ENCODE results near the gene KRT6C.
"Not testable (repeated sequence)": the region's sequence is repeated elsewhere in the genome, so short reads cannot be mapped to it uniquely, and the experiment has no call there.

Gene KRT6C

DNA sequence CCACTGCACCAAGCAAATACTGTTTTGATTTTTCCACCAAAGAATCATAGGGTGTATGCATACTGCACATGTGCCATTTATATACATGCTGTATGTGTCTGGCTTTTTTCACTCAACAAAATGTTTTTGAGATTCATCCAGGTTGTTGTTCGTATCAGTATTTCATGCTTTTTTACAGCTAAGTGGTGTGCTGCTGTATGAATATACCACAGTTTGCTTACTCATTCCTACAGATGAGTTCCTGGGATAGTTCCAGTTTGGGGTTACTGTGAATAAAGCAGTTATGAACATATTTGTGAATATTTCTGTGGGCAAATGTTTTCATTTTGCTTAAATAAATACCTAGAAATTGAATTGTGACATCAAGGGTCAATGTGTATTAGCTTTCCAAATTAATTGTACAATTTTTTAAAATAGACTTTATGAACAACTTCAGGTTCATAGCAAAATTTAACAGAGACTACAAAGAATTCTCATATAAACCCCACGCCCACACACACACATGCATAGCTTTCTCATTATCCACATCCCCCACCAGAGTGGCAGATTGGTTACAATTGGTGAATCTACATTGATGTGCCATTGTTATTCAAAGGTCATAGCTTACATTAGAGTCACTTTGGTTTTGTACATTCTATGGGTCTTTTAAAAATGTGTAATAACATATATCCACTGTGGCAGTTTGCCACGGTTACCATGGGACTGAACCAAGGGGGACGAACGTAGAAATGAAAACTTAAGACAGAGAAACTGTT lies 26.4 kb upstream of the KRT6C start:
- no peak for FAIRE-seq

DNA sequence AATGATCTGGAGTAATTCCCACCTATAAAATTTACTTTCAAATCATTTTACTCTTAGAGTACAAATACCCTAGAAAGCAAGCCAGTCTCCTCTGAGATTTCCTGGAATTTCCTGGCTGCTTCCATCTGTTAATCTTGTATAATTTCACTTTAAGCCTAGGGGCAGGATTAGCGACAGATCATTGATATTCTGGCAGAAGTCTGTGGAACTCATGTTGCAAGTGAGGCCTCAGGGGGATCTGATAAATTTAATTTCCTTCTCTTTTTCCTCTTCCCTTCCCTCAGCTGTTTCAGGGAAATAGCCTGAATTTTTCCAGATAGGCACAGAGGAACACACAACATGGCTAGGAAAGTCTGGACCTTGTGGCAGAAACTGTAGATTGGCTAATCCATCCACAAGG lies 25.3 kb upstream of the KRT6C start:
- no peak for FAIRE-seq

DNA sequence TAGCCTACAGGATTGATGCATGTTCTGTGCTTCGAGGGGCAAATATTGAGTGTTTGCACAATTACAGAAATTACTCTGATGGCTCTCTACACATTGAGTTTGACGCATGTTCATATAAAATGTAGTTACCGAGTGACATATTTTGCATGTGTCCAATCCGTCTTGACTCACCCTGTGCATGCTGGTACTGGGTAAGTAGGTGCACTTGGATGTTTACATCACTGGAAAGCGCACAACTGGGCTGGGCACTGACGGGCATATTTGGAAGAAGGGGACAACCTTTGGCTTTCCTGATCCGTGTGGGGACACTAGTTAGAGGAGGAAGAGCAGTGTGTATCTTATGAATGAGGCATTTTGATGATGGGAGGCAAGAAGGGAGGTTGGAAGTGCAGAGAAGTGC lies 24.4 kb upstream of the KRT6C start:
- no peak for FAIRE-seq

DNA sequence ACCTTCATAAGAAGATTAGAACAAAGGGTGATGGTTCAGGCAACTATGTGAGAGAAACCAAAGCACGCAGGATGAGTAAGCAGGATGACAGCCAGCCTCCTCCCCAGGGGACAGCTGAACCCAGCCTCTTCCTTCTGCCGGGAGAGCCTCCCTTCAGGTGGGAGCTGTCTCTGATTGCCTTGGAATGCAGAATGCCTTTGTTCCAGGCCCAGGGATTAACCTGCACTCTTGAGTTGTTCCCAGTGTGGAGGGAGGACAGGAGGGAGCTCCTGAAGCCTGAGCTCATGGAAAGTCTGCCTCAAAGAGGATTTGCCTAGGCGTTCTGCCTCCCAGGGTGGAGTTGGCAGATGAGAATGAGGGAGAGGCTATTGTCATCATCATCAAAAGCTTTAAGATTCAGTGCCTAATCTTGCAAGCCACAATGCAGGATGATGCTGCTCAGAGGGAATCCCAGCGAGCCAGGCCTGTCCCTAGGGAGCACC lies 23.0 kb upstream of the KRT6C start:
- no peak for FAIRE-seq

DNA sequence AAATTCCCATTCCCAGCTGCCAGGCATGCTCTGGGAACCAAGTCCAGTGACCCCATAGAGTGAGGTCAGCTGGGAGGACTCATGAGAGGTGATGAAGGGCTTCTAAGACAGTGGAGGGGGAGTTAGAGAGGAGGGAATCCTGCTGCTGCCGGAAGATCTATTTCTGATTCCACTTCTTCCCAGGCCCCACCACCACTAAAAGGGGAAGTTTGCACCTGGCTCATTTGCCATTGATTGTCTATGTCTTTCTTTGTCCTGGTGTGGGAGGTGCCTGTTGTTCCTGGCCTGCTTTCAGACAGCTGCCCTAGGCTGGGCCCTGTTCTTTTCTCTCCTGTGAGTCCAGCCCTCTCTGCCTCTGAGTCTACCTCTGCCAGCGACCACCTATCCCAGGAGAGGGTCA lies 22.4 kb upstream of the KRT6C start:
- FAIRE-seq, result no peak

DNA sequence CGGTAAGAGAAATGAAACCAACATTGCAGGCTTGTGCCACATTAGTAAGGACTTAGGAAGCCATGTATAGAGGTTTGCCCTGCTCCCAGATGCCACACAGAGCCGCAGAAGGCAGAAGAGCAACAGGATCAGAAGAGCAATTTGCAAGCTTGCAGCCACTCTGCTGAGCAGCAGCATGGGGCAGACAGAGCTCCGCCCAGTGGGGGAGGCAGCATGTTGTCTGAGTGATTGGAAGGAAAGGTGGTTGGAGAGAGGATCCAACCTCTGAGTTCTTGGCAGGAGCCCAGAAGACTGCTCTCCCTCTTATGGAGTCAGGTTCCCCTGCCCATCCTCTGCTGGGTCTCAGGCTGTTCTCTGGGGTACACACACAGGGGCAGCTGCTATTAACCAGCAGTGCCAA lies 21.8 kb upstream of the KRT6C start:
- FAIRE-seq, result no peak

DNA sequence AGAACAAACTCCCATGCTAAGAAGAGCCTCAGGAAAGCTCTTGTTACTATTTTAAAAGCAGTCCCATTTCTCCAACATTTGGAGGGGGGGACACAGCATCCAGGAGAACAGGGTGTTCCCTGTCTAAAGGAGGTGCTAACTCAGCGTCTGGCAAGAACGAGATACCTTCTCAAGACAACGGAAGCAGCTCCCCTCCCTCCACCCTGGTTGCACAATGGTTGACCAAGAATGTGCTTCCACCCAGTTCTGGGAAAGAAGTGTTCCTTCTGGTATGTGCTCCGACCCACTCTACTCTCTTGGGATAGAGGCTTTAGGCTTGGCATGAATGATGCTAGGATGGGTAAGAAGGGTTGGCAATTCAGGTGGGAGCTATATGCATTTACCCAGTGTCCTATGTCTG lies 20.9 kb upstream of the KRT6C start:
- no peak for FAIRE-seq

DNA sequence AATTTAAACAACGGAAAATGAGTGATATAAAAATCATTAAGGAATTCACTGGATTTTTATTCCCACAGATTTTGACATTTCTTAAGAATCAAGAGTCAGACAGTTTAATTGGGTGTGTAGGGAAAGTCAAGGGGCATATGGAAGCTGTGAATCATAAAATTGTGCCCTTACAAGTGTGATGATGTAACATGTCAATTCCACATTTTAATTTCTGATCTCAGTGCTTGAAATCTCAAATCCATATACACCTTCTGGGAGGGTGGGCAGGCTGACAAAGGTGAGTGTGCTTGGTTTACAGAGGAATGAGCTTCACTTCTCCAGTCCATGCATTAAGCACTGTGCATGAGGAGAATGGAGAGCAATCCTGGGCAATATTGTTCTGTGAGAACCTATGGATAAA lies 20.5 kb upstream of the KRT6C start:
- FAIRE-seq, result no peak

DNA sequence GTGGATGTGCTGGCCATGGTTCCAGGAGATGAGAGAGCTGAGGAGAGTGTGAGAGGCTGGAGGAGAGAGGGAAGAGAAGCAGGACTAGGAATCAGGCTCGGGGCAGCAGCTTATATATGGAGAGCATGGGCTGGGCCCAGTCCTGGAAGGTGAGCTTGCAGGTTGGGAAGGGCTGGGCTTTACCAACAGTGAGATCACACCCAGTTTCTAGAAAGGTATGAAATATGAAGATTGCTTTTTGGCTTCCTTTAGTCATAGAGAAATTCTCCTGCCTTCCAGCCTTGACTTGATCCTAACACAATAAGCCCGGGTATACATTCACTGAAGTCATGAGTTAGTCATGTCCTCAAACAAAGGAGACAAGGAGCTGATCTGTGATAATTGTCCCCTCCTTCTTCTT lies 19.6 kb upstream of the KRT6C start, which contains the start of gene KRT6A:
Gene KRT6A (minus strand): TSS at position 86 of the 400 bp plus-strand sequence. CDS start 69 bp downstream, at position 17.
- FAIRE-seq, result no peak

DNA sequence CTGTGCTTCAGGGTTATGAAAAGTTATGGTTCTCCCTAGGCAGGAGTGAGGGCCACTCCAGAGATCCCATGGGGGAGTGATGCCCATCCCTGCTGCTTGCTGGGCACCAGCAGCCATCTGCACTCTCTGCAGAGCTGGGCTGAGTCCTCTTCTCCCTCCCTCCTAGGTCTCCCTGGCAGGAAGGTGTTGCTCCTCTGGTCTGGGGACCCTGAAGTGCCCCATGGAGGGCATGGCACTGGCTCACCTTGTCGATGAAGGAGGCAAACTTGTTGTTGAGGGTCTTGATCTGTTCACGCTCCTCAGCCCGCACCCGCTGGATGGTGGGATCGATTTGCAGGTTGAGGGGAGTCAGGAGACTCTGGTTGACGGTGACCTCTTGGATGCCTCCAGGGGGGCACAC lies 18.8 kb upstream of the KRT6C start:
- FAIRE-seq, result not testable (repeated sequence)

DNA sequence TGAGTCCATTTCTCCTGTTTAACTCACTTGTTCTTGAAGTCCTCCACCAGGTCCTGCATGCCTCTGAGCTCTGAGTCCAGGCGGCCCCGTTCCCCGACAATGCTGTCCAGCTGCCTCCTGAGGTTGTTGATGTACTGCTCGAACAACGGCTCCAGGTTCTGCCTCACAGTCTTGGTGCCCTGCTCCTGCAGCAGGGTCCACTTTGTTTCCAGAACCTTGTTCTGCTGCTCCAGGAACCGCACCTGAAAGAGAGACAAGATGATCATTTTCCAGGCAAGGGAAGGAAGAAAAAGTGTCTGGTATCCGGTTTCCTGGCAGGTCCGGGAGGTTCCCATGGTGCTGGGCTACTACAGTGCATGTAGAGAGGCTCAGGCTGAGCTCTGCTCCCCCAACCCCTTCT lies 17.9 kb upstream of the KRT6C start:
- FAIRE-seq, result not testable (repeated sequence)

DNA sequence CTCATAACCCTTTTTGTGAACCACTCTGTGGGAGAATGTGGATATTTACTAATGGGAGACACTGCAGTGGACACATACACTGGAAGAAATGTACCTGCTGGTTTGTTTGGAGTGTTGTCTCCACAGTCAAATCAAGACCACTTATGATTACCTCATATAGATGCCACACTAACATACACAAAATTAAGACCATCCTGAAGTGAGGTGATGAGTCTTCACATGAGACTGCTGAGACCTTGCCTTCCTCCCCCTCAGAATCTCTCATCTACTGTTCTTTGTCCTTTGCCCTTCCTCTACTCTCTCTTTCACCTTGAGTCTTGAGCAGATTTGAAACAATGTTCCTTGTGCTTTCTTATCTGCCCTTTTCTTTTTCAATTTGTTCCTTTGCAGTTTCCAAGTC lies 15.1 kb upstream of the KRT6C start:
- FAIRE-seq, result no peak

DNA sequence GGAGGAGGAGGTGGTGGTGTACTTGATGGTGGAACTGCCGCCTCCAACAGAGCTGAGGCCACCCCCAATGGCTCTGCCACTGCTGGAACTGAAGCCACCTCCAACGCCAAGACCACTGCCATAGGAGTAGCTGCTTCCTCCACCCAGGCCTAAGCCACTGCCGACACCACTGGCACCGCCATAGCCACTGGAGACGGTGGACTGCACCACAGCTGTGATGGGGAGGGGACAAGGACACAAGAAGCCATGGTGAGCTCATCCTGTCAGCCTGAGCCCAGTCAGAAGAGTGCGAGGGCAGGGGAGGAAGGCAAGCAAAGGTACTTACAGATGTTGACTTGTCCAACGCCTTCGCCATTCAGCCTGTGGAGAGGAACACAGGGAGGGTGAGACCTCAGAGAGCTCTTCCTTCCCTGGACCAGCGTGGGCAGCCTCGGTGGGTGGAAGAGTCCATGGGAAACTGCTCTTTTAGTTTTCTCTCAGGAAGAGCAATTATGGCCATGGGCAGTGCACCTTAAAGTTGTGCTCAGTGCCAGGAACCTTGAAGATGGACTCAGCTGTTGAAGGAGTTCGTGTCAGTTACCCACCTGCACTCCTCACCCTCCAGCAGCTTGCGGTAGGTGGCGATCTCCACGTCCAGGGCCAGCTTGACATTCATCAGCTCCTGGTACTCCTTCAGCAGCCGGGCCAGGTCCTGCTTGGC lies 14.3 kb upstream of the KRT6C start:
- FAIRE-seq, result not testable (repeated sequence)

DNA sequence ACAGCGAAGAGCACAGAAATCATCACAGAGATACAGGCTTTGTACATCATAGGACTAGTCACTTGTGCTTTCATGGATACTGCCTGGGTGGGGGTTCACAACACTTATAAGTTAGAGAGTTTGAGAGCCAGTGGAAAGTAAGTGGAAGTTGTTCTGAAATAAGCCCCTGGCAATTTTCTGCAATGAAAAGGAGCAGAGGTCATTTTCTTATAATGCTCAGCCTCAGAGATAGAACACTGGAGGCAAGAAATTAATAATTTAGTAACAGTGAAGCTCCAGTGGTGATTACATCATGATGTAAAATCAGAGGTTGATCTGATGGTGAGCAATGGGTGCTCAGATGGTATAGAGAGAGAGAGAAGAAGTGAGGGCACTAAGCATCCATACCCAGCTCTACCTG lies 13.6 kb upstream of the KRT6C start:
- no peak for FAIRE-seq

DNA sequence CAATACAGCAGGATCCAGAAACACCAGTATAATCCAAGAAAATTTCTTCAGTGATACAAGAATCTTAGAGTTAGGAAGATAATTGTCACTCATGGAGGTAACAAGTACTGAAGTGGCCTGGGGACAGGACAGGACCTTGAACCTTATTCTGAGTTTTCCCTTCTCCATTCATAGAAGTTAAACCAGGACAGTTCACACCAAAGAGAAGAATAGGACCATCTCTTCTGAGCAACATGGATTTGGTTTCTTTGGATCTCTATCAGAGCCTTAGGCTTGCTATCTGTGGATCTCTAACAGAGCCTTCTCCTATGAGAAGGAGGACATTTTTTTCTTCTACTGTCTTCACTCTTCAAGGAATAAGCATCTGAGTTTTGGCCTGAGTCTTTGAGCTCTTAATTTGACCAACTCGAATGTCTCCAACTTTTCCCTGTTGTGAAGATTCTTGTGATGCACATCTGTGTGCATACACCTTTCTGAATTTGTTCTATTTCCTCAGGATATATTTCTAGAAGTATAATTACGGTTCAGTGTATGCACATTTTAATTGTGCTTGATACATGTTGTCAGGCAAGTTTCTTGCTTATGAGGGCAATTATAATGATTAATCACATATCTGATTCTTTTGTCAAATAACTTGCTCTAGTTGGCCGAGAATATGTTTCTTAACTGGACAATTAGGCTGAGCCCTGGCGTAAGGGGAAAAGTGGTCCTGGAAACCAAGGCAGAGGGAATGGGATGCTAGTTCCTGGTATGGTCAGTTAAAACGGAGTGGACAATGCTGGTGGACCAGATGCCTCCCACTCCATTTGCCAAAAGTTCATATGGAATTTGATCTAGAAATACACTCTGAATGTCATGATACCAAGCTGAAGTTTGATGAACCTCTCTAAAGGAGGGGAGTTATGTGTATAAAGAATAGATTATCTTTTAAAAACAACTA lies 12.8 kb upstream of the KRT6C start:
- no peak for FAIRE-seq

DNA sequence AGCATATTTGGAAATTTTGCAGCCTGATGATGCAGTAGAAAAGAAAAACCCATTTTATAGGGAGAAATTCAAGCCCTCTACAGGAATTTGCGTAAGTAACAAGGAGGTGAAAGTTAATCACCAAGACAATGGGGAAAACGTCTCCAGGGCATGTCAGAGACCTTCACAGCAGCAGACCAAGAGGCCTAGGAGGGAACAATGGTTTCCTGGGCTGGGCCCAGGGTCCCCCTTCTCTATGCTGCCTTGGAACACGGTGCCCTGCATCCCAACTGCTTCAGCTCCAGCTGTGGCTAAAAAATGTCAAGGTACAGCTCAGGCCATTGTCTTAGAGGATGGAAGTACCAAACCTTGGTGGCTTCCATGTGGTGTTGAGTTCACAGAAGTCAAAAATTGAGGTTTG lies 6.5 kb upstream of the KRT6C start:
- no peak for FAIRE-seq

DNA sequence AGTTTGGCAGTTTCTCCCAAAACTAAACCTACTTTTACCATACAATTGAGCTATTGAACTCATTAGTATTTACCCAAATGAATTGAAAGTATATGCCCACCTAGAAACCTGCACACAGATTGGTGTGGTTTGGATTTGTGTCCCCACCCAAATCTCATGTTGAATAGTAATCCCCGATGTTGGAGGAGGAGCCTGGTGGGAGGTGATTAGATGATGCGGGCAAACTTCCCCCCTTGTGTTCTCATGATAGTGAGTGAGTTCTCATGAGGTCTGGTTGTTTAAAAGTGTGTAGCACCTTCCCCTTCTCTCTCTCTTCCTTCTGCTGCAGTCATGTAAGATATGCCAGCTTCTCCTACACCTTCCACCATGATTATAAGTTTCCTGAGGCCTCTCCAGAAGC lies 4.0 kb upstream of the KRT6C start:
- no peak for FAIRE-seq

DNA sequence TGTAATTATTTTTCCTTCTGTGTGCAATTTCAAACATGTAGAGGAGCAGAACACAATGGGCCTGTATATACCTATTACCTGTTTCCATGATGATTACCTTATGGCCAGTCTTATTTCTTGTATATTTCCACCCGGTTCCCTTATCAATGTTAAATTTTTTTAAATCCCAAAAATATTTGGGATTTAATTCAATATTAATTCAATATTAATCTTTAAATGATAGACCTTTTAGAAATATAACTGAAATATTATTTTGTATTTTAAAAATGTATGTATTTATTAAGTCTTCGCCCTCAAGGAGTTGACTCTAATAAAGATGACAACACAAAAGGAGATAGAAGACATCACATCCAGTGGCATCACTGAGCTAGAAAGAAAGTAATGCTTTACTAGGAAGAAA lies 607 bp upstream of the KRT6C start:
- no peak for FAIRE-seq

DNA sequence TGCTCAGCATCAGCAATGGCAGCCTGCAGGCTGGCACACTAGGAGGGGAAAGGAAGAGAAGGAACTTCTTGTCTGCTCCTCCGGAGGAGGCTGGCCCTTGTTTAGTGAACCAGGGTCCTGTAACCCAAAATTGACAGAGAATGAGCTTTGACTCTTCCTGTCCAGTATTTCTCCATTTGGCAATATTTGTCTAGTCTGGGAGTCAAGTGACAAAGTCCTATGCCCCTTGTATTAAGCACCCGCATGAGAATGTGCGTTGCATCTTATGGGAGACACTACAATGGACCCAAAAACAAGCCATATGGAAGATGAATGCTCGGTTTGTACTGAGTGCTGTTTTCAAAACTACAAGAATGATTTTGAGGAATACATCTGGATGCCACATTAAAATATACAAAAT lies 3.8 kb downstream of the KRT6C start:
- no peak for FAIRE-seq

DNA sequence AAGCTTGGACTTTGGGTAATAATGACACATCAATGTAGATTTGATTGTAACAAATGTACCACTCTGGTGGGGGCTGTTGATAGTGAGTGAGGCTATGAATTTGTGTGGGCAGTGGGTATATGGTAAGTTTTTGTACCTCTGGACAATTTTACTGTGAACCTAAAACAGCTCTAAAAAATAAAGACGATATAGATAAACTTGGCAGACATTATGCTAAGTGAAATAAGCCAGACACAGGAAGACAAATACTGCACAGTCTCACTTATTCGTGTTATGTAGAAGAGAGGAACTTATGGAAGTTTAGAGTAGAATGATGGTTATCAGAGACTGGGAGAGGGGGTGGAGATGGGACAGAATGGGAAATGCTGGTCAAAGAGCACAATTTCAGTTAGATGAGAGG lies 8.7 kb downstream of the KRT6C start:
- no peak for FAIRE-seq

DNA sequence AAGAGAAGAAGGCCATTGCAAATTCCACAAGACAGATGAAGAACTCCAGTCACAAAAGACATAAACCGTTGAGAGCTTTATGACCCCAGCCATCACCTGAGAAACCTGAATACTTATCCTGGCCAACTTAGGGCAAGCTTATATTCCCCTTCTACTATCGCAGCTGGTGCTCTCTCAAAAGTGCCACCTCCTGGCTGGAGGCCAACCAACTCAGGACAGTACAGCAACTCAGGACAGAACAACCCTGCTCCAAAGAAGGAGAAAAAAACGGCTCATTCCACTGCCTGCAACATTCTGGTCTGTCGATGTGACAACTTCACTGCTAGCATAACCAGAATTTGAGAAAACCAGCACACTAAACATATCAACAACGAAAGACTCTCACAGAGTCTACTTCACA lies 11.9 kb downstream of the KRT6C start:
- no peak for FAIRE-seq

DNA sequence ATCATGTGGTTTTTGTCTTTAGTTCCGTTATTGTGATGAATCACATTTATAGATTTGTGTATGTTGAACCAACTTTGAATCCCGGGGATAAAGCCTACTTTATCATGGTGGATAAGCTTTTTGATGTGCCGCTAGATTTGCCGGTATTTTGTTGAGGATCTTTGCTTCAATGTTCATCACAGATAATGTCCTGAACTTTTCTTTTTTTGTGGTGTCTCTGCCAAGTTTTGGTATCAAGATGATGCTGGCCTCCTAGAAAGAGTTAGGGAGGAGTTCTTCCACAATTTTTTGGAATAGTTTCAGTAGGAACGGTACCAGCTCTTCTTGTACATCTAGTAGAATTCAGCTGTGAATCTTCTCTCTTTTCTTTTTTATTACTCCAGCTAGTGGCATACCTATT lies 14.7 kb downstream of the KRT6C start:
- no peak for FAIRE-seq

DNA sequence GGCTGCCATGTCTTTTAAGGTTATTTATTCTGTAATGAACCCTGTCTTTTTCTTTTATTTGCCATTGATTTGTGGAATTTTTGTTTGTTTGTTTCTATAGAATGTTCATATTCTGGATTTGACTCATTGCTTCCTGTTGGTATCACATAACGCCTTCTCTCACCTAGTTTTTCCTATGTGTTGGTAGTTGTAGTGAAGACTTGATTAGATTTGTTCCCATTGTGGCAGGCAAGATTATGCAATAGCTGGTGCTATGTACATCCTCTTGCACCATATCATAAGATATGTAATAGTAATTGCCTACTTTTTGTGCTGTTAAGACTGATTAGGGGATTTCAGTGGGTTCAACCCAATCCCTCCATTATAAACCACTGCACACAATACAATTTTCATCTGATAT lies 17.8 kb downstream of the KRT6C start:
- no peak for FAIRE-seq

Data from endometrium (tissue), 2 donors.